HEK293T (cell line): ENCODE measurements around the gene CCDC85A.

ENCODE experiments used
- ARNT ChIP-seq: fragments of 450-650 bp; IDR thresholded peaks from 2 replicates; pipeline ENCODE4 v1.6.1; 2017; ENCODE audit warnings: mild to moderate bottlenecking
- BHLHE40 ChIP-seq: fragments of 450-650 bp; IDR thresholded peaks from 2 replicates; pipeline ENCODE4 v1.6.1; 2016; ENCODE audit warnings: mild to moderate bottlenecking, moderate library complexity, borderline replicate concordance
- CTBP1 ChIP-seq: fragments of 450-650 bp; IDR thresholded peaks from 2 replicates; pipeline ENCODE4 v1.6.1; 2016; ENCODE audit warnings: borderline replicate concordance
- ELF4 ChIP-seq: fragments of 450-650 bp; IDR thresholded peaks from 2 replicates; pipeline ENCODE4 v1.6.1; 2017; ENCODE audit warnings: antibody characterized with exemption
- FOXK2 ChIP-seq: fragments of 450-650 bp; IDR thresholded peaks from 2 replicates; pipeline ENCODE4 v1.6.1; 2016; ENCODE audit warnings: mild to moderate bottlenecking
- FOXM1 ChIP-seq: fragments of 450-650 bp; IDR thresholded peaks from 2 replicates; pipeline ENCODE4 v1.6.1; 2017; ENCODE audit warnings: mild to moderate bottlenecking, borderline replicate concordance
- NFRKB ChIP-seq: fragments of 450-650 bp; IDR thresholded peaks from 2 replicates; pipeline ENCODE4 v1.6.1; 2016; ENCODE audit warnings: mild to moderate bottlenecking, moderate library complexity
- SP1 ChIP-seq: fragments of 450-650 bp; IDR thresholded peaks from 2 replicates; pipeline ENCODE4 v1.6.1; 2017
- SUZ12 ChIP-seq: fragments of 450-650 bp; IDR thresholded peaks from 2 replicates; pipeline ENCODE4 v1.6.1; 2016; ENCODE audit warnings: mild to moderate bottlenecking
- TARDBP ChIP-seq: fragments of 450-650 bp; IDR thresholded peaks from 2 replicates; pipeline ENCODE4 v1.6.1; 2016

DNA sequence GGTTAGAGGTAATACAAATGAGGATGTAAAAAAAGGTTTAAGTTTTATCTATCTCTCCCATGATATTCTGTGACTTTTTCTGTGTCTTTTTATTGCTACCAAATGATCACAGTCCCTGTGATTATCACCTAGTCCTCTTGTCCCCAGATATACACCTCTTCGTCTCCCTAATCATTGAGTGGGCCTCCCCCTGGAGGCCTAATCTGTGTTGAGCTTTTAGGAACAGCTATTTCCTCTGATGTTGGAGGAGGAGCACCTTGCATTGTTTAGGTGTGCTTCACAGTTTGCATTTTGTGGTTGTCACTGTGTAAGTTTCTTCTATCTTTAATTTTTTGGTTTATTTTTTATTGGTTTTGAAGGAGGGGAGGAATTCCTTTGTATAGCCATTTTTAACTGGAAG is 33.3 kb downstream of the CCDC85A start:
- no peak for TF ChIP-seq NFRKB
- no peak for TF ChIP-seq FOXK2
- no peak for TF ChIP-seq TARDBP
- TF ChIP-seq ELF4 = no peak
- TF ChIP-seq ARNT = no peak
- no peak for TF ChIP-seq CTBP1
- TF ChIP-seq SP1 = no peak
- no peak for TF ChIP-seq FOXM1
- TF ChIP-seq BHLHE40 = no peak
- TF ChIP-seq SUZ12 = no peak
